Measurements from ENCODE around the gene XPNPEP3. TPM values are rescaled to one million over a fixed set of nuclear protein-coding genes. Genes with fewer than 3 reads are reported as not detected.
A peak's percentile ranks its signal among the peaks of the same experiment; 100 is the strongest.

Gene XPNPEP3
- polyA plus RNA-seq (2013), result 11.4 and 11.5 TPM in 2 replicates

GRCh38 chr22:40856513-40857308, at the start of gene XPNPEP3, which contains the start of gene ST13:
Gene XPNPEP3 (plus strand): TSS chr22:40857148. CDS start chr22:40857182, 34 bp downstream.
Gene ST13 (minus strand): TSS chr22:40856639. CDS start chr22:40856540, 99 bp downstream.
- peak within 1 kb of the TSS; percentile 97 for H3K18ac ChIP-seq (ENCODE audit: low read length)
- peak within 1 kb of the TSS; percentile 96 for H3K27ac ChIP-seq (ENCODE audit: low read depth, low read length)
- peak within 1 kb of the TSS; percentile 88 for H3K4me2 ChIP-seq (ENCODE audit: low read length)
- H4K91ac ChIP-seq (ENCODE audit: low read depth, low read length), result peak within 1 kb of the TSS; percentile 97
- peak within 1 kb of the TSS; percentile 98 for H3K14ac ChIP-seq (ENCODE audit: low read length)
- peak within 1 kb of the TSS; percentile 96 for H2BK5ac ChIP-seq (ENCODE audit: low read depth, low read length, poor library complexity)
- H3K23ac ChIP-seq (ENCODE audit: low read length), result peak within 1 kb of the TSS; percentile 38
- no CpG with 5 or more reads among the region's 63 CpGs for whole genome bisulfite sequencing (ENCODE audit: extremely low coverage, insufficient coverage, insufficient read length)
- H3K27me3 ChIP-seq (ENCODE audit: insufficient read depth, low read length), result no peaks in the 10 kb centered on the region
- peak within 1 kb of the TSS; percentile 91 for H2AK5ac ChIP-seq (ENCODE audit: low read length)
- peak within 1 kb of the TSS; percentile 82 for H2AFZ ChIP-seq (ENCODE audit: insufficient read depth, low read length, poor library complexity)
- H3K79me2 ChIP-seq (ENCODE audit: control insufficient read depth, insufficient read depth, low read length, poor library complexity), result peaks cover 25% of the 10 kb centered on the region
- peak within 1 kb of the TSS; percentile 100 for H3K4ac ChIP-seq (ENCODE audit: low read depth, low read length)
- peaks cover 7 to 8% of the 10 kb centered on the region in 2 experiments for H3K4me1 ChIP-seq (ENCODE audit: control insufficient read depth in 1 of 2, insufficient read depth in 2 of 2, low read length in 2 of 2)
- DNase-seq, result peak; percentile 96 to 97
- H3K79me1 ChIP-seq (ENCODE audit: low read length), result peaks cover 13% of the 10 kb centered on the region
- H3K4me3 ChIP-seq (ENCODE audit: low read depth, low read length), result peak within 1 kb of the TSS; percentile 98
- peak within 1 kb of the TSS; percentile 98 for H3K9ac ChIP-seq (ENCODE audit: low read length)
- H4K8ac ChIP-seq (ENCODE audit: low read depth, low read length), result peak within 1 kb of the TSS; percentile 97
- H3K36me3 ChIP-seq (ENCODE audit: control insufficient read depth in 1 of 2, insufficient read depth in 2 of 2, low read length in 2 of 2), result peaks cover 1 to 2% of the 10 kb centered on the region in 2 experiments
- peak within 1 kb of the TSS; percentile 90 for H4K12ac ChIP-seq (ENCODE audit: low read depth, low read length)
- peak within 1 kb of the TSS; percentile 68 for H2BK12ac ChIP-seq (ENCODE audit: low read length)
- H3K9me3 ChIP-seq (ENCODE audit: insufficient read depth, low read depth, low read length), result no peaks in the 10 kb centered on the region
- H2BK120ac ChIP-seq (ENCODE audit: insufficient read depth, low read length, poor library complexity), result peak within 1 kb of the TSS; percentile 95

GRCh38 chr22:40808018-40808841, 48.7 kb upstream of the XPNPEP3 start:
- no peak overlapping the region for H3K14ac ChIP-seq (ENCODE audit: low read length)
- no peak overlapping the region for H4K12ac ChIP-seq (ENCODE audit: low read depth, low read length)
- H3K23ac ChIP-seq (ENCODE audit: low read length), result no peak overlapping the region
- no peaks in the 10 kb centered on the region for H3K79me1 ChIP-seq (ENCODE audit: low read length)
- peaks cover 0 to 7% of the 10 kb centered on the region in 2 experiments for H3K4me1 ChIP-seq (ENCODE audit: control insufficient read depth in 1 of 2, insufficient read depth in 2 of 2, low read length in 2 of 2)
- no peak overlapping the region for H3K4me2 ChIP-seq (ENCODE audit: low read length)
- H3K27me3 ChIP-seq (ENCODE audit: insufficient read depth, low read length), result no peaks in the 10 kb centered on the region
- H3K9me3 ChIP-seq (ENCODE audit: insufficient read depth, low read depth, low read length), result no peaks in the 10 kb centered on the region
- no CpG with 5 or more reads among the region's 6 CpGs for WGBS (ENCODE audit: extremely low coverage, insufficient coverage, insufficient read length)
- H3K4ac ChIP-seq (ENCODE audit: low read depth, low read length), result no peak overlapping the region
- peaks cover 3% of the 10 kb centered on the region for H3K79me2 ChIP-seq (ENCODE audit: control insufficient read depth, insufficient read depth, low read length, poor library complexity)
- H2AFZ ChIP-seq (ENCODE audit: insufficient read depth, low read length, poor library complexity), result no peak overlapping the region
- no peak overlapping the region for H2BK12ac ChIP-seq (ENCODE audit: low read length)
- peaks cover 4 to 5% of the 10 kb centered on the region in 2 experiments for H3K36me3 ChIP-seq (ENCODE audit: control insufficient read depth in 1 of 2, insufficient read depth in 2 of 2, low read length in 2 of 2)
- H2BK120ac ChIP-seq (ENCODE audit: insufficient read depth, low read length, poor library complexity), result no peak overlapping the region
- no peak overlapping the region for H4K91ac ChIP-seq (ENCODE audit: low read depth, low read length)
- DNase-seq, result no peak
- H3K4me3 ChIP-seq (ENCODE audit: low read depth, low read length), result no peak overlapping the region
- H3K9ac ChIP-seq (ENCODE audit: low read length), result no peak overlapping the region
- H3K27ac ChIP-seq (ENCODE audit: low read depth, low read length), result no peak overlapping the region
- no peak overlapping the region for H2BK5ac ChIP-seq (ENCODE audit: low read depth, low read length, poor library complexity)
- no peak overlapping the region for H4K8ac ChIP-seq (ENCODE audit: low read depth, low read length)
- no peak overlapping the region for H3K18ac ChIP-seq (ENCODE audit: low read length)
- no peak overlapping the region for H2AK5ac ChIP-seq (ENCODE audit: low read length)

- no peak overlapping the region for H3K18ac ChIP-seq (ENCODE audit: low read length)
- peaks cover 7 to 12% of the 10 kb centered on the region in 2 experiments for H3K4me1 ChIP-seq (ENCODE audit: control insufficient read depth in 1 of 2, insufficient read depth in 2 of 2, low read length in 2 of 2)
- no peak overlapping the region for H4K12ac ChIP-seq (ENCODE audit: low read depth, low read length)
- no peak overlapping the region for H3K4me3 ChIP-seq (ENCODE audit: low read depth, low read length)
- no peak overlapping the region for H3K27ac ChIP-seq (ENCODE audit: low read depth, low read length)
- H3K23ac ChIP-seq (ENCODE audit: low read length), result no peak overlapping the region
- peak overlapping the region; percentile 62 for H3K4ac ChIP-seq (ENCODE audit: low read depth, low read length)
- H3K79me1 ChIP-seq (ENCODE audit: low read length), result peaks cover 4% of the 10 kb centered on the region
- no peak overlapping the region for H4K8ac ChIP-seq (ENCODE audit: low read depth, low read length)
- H3K9me3 ChIP-seq (ENCODE audit: insufficient read depth, low read depth, low read length), result no peaks in the 10 kb centered on the region
- no peak for DNase-seq
- no peak overlapping the region for H3K4me2 ChIP-seq (ENCODE audit: low read length)
- peaks cover 2 to 6% of the 10 kb centered on the region in 2 experiments for H3K36me3 ChIP-seq (ENCODE audit: control insufficient read depth in 1 of 2, insufficient read depth in 2 of 2, low read length in 2 of 2)
- no peaks in the 10 kb centered on the region for H3K27me3 ChIP-seq (ENCODE audit: insufficient read depth, low read length)
- H2BK120ac ChIP-seq (ENCODE audit: insufficient read depth, low read length, poor library complexity), result no peak overlapping the region
- H4K91ac ChIP-seq (ENCODE audit: low read depth, low read length), result no peak overlapping the region
- no peak overlapping the region for H2BK5ac ChIP-seq (ENCODE audit: low read depth, low read length, poor library complexity)
- no peak overlapping the region for H3K14ac ChIP-seq (ENCODE audit: low read length)
- no peak overlapping the region for H2AFZ ChIP-seq (ENCODE audit: insufficient read depth, low read length, poor library complexity)
- H2BK12ac ChIP-seq (ENCODE audit: low read length), result no peak overlapping the region
- no peak overlapping the region for H3K9ac ChIP-seq (ENCODE audit: low read length)
- H3K79me2 ChIP-seq (ENCODE audit: control insufficient read depth, insufficient read depth, low read length, poor library complexity), result peaks cover 20% of the 10 kb centered on the region
- no peak overlapping the region for H2AK5ac ChIP-seq (ENCODE audit: low read length)
Observed at GRCh38 chr22:40813912-40814315, 43.0 kb upstream of the XPNPEP3 start.

GRCh38 chr22:40817737-40818136, 39.2 kb upstream of the XPNPEP3 start:
- Histone ChIP-seq H2BK12ac (ENCODE audit: low read length) (no peak overlapping the region), H3K4ac (ENCODE audit: low read depth, low read length) (peak overlapping the region; percentile 82), H4K12ac (ENCODE audit: low read depth, low read length) (no peak overlapping the region), H3K79me2 (ENCODE audit: control insufficient read depth, insufficient read depth, low read length, poor library complexity) (peaks cover 20% of the 10 kb centered on the region), H2BK5ac (ENCODE audit: low read depth, low read length, poor library complexity) (no peak overlapping the region), H2AFZ (ENCODE audit: insufficient read depth, low read length, poor library complexity) (no peak overlapping the region), H3K79me1 (ENCODE audit: low read length) (peaks cover 6% of the 10 kb centered on the region), H3K4me1 (ENCODE audit: control insufficient read depth in 1 of 2, insufficient read depth in 2 of 2, low read length in 2 of 2) (peaks cover 7 to 12% of the 10 kb centered on the region in 2 experiments), H4K8ac (ENCODE audit: low read depth, low read length) (no peak overlapping the region), H3K4me2 (ENCODE audit: low read length) (peak overlapping the region; percentile 76), H2AK5ac (ENCODE audit: low read length) (no peak overlapping the region), H3K4me3 (ENCODE audit: low read depth, low read length) (no peak overlapping the region), H3K23ac (ENCODE audit: low read length) (no peak overlapping the region), H3K9me3 (ENCODE audit: insufficient read depth, low read depth, low read length) (no peaks in the 10 kb centered on the region), H3K36me3 (ENCODE audit: control insufficient read depth in 1 of 2, insufficient read depth in 2 of 2, low read length in 2 of 2) (peaks cover 2 to 4% of the 10 kb centered on the region in 2 experiments), H2BK120ac (ENCODE audit: insufficient read depth, low read length, poor library complexity) (no peak overlapping the region), H3K9ac (ENCODE audit: low read length) (no peak overlapping the region), H4K91ac (ENCODE audit: low read depth, low read length) (no peak overlapping the region), H3K14ac (ENCODE audit: low read length) (no peak overlapping the region), H3K18ac (ENCODE audit: low read length) (no peak overlapping the region), H3K27ac (ENCODE audit: low read depth, low read length) (no peak overlapping the region), H3K27me3 (ENCODE audit: insufficient read depth, low read length) (no peaks in the 10 kb centered on the region)
- no CpG with 5 or more reads among the region's 4 CpGs for WGBS (ENCODE audit: extremely low coverage, insufficient coverage, insufficient read length)
- no peak for DNase-seq

All from trophoblast cell (in vitro differentiated cells and primary cell).